Endothelial cell of umbilical vein (primary cell): ENCODE results near the gene ASMTL.

Source experiments
- CTCF ChIP-seq, 2 donors: IDR thresholded peaks; 1 replicate in 1 of 2; 2 replicates in 1 of 2; pipeline ENCODE4 v1.5.1; 2011; ENCODE audit warnings: low read length in 2 of 2, mild to moderate bottlenecking in 2 of 2, moderate library complexity in 2 of 2, control low read depth in 1 of 2, inconsistent platforms in 1 of 2, low read depth in 1 of 2; ENCODE audit not compliant: insufficient read depth in 1 of 2; ENCODE audit errors: extremely low read depth in 1 of 2
- EZH2 ChIP-seq: IDR thresholded peaks from 2 replicates; pipeline ENCODE4 v1.6.1; 2012; ENCODE audit warnings: borderline replicate concordance, low read depth, mild to moderate bottlenecking, moderate library complexity, low read length, inconsistent platforms; ENCODE audit not compliant: severe bottlenecking
- GATA2 ChIP-seq: IDR thresholded peaks from 2 replicates; pipeline ENCODE4 v1.7.0; 2011; ENCODE audit warnings: low read depth, mild to moderate bottlenecking, moderate library complexity, mixed read lengths, low read length; ENCODE audit not compliant: insufficient read length, insufficient read depth
- JUN ChIP-seq: IDR thresholded peaks from 2 replicates; pipeline ENCODE4 v1.6.1; 2011; ENCODE audit warnings: borderline replicate concordance, low read depth; ENCODE audit not compliant: insufficient read length, insufficient read depth
- MAX ChIP-seq: IDR thresholded peaks from 2 replicates; pipeline ENCODE4 v1.6.1; 2011; ENCODE audit not compliant: insufficient read depth, insufficient read length
- MYC ChIP-seq: IDR thresholded peaks from one replicate; pipeline ENCODE4 v1.6.1; 2011; ENCODE audit warnings: mild to moderate bottlenecking, low read depth, low read length
- POLR2A ChIP-seq: IDR thresholded peaks from 2 replicates; pipeline ENCODE4 v1.6.1; 2012; ENCODE audit warnings: low read depth, mild to moderate bottlenecking, control low read depth, low read length
- POLR2AphosphoS5 ChIP-seq: IDR thresholded peaks from 2 replicates; pipeline ENCODE4 v1.6.1; 2012; ENCODE audit warnings: low read depth, mild to moderate bottlenecking, control low read depth, low read length, moderate library complexity; ENCODE audit not compliant: insufficient read depth

GRCh38 chrX:1386338-1387127, 66.2 kb downstream of the ASMTL start:
- TF ChIP-seq EZH2: no peak
- no peak for TF ChIP-seq CTCF (IDR thresholded peaks at IDR 0.05; ENCODE audit: extremely low read depth in 1 of 2, insufficient read depth in 1 of 2, low read depth in 1 of 2, low read length in 2 of 2)
- no peak for TF ChIP-seq POLR2A
- TF ChIP-seq GATA2: no peak
- peak; percentile 23 for TF ChIP-seq POLR2AphosphoS5
- TF ChIP-seq MYC: no peak
- TF ChIP-seq MAX: no peak
- no peak for TF ChIP-seq JUN
